ENCODE data around the gene SGMS1. TPM values are rescaled to one million over a fixed set of nuclear protein-coding genes. Genes with fewer than 3 reads are reported as not detected.

The SGMS1 gene
- total and polyA plus RNA-seq, 2 experiments from 2014 or later = 15.0 to 34.7 TPM

DNA sequence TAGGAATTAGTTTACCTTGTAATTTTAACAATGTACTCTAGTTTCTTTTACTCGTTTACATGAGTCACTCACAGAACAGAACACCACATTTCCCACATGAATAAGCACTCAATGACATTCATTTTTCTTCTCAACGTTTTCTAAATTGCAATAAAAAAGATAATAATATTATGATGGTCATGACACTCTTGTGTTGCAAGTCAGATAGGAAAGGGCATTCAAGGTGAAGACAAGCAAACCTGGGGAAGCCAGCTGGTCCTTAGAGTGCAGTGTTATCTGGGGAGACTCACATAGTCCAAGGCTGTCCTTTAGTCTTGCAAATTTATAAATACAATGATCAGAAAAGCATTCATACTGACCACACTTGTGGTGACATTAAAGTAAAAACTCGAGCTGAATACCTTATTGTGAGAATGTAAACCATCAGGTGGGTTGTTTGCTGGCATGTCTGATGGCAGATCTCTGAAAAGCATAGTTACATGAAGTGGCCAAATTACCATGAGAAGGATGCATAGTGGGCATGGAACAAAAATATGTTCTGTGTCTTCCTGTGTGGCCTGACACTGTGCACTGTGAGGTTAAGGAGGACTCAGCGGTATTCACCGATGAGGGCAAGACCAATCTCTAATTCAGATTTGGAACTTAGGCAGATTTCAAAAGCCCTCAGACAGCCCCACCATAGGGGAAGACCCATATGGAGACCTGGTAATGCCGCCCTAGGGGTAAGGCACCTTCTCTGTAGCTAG, 213.5 kb downstream of the SGMS1 start (continued):
- TF ChIP-seq, protein P1, sequence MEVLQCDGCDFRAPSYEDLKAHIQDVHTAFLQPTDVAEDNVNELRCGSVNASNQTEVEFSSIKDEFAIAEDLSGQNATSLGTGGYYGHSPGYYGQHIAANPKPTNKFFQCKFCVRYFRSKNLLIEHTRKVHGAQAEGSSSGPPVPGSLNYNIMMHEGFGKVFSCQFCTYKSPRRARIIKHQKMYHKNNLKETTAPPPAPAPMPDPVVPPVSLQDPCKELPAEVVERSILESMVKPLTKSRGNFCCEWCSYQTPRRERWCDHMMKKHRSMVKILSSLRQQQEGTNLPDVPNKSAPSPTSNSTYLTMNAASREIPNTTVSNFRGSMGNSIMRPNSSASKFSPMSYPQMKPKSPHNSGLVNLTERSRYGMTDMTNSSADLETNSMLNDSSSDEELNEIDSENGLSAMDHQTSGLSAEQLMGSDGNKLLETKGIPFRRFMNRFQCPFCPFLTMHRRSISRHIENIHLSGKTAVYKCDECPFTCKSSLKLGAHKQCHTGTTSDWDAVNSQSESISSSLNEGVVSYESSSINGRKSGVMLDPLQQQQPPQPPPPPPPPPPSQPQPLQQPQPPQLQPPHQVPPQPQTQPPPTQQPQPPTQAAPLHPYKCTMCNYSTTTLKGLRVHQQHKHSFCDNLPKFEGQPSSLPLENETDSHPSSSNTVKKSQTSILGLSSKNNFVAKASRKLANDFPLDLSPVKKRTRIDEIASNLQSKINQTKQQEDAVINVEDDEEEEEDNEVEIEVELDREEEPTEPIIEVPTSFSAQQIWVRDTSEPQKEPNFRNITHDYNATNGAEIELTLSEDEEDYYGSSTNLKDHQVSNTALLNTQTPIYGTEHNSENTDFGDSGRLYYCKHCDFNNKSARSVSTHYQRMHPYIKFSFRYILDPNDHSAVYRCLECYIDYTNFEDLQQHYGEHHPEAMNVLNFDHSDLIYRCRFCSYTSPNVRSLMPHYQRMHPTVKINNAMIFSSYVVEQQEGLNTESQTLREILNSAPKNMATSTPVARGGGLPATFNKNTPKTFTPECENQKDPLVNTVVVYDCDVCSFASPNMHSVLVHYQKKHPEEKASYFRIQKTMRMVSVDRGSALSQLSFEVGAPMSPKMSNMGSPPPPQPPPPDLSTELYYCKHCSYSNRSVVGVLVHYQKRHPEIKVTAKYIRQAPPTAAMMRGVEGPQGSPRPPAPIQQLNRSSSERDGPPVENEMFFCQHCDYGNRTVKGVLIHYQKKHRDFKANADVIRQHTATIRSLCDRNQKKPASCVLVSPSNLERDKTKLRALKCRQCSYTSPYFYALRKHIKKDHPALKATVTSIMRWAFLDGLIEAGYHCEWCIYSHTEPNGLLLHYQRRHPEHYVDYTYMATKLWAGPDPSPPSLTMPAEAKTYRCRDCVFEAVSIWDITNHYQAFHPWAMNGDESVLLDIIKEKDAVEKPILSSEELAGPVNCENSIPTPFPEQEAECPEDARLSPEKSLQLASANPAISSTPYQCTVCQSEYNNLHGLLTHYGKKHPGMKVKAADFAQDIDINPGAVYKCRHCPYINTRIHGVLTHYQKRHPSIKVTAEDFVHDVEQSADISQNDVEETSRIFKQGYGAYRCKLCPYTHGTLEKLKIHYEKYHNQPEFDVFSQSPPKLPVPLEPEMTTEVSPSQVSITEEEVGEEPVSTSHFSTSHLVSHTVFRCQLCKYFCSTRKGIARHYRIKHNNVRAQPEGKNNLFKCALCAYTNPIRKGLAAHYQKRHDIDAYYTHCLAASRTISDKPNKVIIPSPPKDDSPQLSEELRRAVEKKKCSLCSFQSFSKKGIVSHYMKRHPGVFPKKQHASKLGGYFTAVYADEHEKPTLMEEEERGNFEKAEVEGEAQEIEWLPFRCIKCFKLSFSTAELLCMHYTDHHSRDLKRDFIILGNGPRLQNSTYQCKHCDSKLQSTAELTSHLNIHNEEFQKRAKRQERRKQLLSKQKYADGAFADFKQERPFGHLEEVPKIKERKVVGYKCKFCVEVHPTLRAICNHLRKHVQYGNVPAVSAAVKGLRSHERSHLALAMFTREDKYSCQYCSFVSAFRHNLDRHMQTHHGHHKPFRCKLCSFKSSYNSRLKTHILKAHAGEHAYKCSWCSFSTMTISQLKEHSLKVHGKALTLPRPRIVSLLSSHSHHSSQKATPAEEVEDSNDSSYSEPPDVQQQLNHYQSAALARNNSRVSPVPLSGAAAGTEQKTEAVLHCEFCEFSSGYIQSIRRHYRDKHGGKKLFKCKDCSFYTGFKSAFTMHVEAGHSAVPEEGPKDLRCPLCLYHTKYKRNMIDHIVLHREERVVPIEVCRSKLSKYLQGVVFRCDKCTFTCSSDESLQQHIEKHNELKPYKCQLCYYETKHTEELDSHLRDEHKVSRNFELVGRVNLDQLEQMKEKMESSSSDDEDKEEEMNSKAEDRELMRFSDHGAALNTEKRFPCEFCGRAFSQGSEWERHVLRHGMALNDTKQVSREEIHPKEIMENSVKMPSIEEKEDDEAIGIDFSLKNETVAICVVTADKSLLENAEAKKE (CRISPR knock-in tag; IDR thresholded peaks at IDR 0.05) = no peak
- no peak for TF ChIP-seq EZH2 (IDR thresholded peaks at IDR 0.05; ENCODE audit: low read depth, unreplicated experiment)
- TF ChIP-seq, protein P2, sequence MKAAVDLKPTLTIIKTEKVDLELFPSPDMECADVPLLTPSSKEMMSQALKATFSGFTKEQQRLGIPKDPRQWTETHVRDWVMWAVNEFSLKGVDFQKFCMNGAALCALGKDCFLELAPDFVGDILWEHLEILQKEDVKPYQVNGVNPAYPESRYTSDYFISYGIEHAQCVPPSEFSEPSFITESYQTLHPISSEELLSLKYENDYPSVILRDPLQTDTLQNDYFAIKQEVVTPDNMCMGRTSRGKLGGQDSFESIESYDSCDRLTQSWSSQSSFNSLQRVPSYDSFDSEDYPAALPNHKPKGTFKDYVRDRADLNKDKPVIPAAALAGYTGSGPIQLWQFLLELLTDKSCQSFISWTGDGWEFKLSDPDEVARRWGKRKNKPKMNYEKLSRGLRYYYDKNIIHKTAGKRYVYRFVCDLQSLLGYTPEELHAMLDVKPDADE (IDR thresholded peaks at IDR 0.05) = no peak
- no peak for TF ChIP-seq STAT1 (IDR thresholded peaks at IDR 0.05; ENCODE audit: unreplicated experiment)
- no peak for TF ChIP-seq POLR2AphosphoS5 (IDR thresholded peaks at IDR 0.05; ENCODE audit: low read depth)
- no peak for TF ChIP-seq EZH2phosphoT487 (IDR thresholded peaks at IDR 0.05; ENCODE audit: unreplicated experiment)
- TF ChIP-seq, protein P3, sequence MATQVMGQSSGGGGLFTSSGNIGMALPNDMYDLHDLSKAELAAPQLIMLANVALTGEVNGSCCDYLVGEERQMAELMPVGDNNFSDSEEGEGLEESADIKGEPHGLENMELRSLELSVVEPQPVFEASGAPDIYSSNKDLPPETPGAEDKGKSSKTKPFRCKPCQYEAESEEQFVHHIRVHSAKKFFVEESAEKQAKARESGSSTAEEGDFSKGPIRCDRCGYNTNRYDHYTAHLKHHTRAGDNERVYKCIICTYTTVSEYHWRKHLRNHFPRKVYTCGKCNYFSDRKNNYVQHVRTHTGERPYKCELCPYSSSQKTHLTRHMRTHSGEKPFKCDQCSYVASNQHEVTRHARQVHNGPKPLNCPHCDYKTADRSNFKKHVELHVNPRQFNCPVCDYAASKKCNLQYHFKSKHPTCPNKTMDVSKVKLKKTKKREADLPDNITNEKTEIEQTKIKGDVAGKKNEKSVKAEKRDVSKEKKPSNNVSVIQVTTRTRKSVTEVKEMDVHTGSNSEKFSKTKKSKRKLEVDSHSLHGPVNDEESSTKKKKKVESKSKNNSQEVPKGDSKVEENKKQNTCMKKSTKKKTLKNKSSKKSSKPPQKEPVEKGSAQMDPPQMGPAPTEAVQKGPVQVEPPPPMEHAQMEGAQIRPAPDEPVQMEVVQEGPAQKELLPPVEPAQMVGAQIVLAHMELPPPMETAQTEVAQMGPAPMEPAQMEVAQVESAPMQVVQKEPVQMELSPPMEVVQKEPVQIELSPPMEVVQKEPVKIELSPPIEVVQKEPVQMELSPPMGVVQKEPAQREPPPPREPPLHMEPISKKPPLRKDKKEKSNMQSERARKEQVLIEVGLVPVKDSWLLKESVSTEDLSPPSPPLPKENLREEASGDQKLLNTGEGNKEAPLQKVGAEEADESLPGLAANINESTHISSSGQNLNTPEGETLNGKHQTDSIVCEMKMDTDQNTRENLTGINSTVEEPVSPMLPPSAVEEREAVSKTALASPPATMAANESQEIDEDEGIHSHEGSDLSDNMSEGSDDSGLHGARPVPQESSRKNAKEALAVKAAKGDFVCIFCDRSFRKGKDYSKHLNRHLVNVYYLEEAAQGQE (IDR thresholded peaks at IDR 0.05; ENCODE audit: unreplicated experiment) = no peak
- no peak for TF ChIP-seq NANOG (IDR thresholded peaks at IDR 0.05; ENCODE audit: borderline replicate concordance)
- TF ChIP-seq ZNF114 (CRISPR knock-in tag; IDR thresholded peaks at IDR 0.05) = no peak
- TF ChIP-seq ZNF331 (CRISPR knock-in tag; IDR thresholded peaks at IDR 0.05; ENCODE audit: low read depth) = no peak
